Posterior cingulate gyrus (tissue), 11 donors: ENCODE measurements around the gene PCYT2.

Experiments used
- DNase-seq, 10 donors: peaks; one replicate each; pipeline versions ENCODE4 v3.0.0 to v3.0.0-alpha.2; 2020 to 2021; ENCODE audit warnings: mixed read lengths in 3 of 10
- intact Hi-C: fragments of 100-400 bp; cut with DNase I; formaldehyde crosslinking; loops from one replicate; pipeline ENCODE4 v1.15.1; 2023

The PCYT2 gene

DNA sequence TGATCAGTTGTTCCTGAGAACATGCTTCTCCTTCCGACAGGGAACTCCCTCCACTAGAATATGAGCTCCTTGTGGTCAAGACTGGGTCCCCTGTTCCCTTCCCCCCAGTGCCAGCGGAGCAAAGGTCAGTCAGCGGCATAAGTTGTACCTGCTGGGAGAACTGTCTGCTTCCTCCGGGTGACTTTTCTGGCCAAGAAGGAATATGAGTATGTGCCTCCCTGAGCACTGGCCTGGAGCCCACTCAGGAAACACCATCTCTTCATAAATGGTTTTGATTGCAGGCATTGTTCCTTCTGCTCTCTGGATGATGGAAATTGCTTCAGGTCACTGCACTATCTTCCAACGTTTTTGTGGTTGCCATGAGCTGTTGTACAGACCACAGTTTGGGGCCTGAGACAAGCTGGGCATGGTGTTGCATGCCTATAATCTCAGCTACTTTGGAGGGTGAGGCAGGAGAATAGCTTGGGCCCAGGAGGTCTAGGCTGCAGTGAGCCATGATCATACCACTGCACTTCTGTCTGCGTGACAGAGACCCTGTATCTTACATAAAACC, 48.0 kb downstream of the PCYT2 start:
- intact Hi-C loops: no loop called here
- DNase-seq: no peak

DNA sequence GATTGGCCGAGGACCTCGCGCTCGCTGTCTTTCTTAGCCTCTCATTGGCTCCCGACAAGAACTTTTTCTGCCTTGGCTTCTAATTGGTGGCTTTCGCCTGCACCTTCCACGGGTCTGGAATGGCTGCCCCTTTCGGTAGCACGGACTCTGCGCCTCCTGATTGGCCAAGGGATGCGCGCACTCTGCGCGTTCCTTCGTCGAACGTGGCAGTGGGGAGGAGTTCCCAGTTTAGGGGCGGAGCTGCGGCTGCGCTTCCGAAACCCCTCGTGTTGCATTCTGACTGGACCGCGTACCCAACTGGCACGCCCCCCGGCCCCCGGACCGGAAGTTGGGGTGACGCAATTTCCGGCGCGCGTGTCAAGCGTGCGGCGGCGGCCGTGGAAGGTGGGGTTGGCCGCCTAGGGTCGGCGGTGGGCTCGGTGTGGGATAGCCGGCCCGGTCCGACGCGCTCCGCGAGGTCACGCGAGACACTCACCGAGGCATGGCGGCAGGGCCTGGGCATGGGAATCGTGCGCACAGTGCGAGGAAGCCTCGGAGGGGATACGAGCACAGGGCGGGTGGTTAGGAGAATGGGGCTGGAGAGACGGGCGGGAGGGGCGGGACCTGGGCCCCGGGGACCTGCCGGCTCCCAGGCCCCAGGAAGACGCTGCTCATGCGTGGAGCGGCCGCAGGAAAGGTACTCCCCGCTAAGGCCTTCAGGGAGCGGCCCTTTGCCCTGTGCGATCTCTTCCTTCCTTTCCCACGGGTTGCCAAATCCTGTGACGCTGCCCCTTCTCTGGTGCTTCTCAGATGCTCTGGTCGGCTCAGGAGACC, 50.2 kb downstream of the PCYT2 start:
- intact Hi-C loops: loop anchor here (1.0 kb wide), 1 partner anchor 28 kb away; the partner anchor contains the start of gene MCRIP1
- DNase-seq: peak; percentile 99 to 100 (median 100)

DNA sequence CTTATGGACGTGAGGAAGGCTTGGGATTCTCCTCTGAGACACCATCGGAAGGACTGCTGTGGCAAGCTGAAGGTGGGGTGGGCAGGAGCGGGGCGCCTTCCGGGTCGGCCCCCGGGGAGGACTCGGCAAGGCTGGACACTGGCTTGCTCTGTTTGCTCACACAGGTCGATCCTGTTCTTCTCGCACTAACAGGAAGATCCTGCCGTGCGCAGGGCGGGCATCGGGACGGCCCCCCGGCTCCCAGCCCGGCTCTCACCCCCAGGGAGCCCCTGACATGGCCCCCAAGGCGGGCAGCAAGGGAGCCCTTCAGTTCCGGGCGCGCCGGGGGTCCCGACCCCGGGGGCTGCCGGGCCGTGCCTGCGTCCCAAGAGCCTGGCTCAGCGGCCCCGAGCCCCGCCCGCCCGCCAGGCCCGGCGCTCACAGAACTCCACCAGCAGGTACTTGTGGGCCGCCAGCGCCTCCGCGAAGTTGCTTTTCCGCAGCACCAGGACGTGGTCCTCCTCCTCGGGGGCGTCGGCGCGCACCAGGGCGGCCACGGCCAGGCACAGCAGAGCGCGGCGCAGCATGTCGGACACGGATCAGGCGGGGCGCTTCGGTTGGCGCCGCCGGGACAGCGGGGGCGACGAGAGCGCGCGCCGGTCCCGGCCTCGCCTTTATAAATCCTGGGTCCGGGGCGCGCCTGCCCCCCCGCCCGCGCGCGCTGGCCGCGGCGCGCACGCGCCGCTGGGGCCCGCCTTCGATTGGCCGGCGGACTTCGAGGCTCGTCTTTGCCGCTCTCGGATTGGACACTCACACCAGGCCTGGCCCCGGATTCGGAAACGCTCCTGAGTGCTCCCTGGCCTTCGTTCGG, 51.1 kb downstream of the PCYT2 start, which contains the start of gene P4HB:
Gene P4HB (minus strand): TSS at position 630 of the 850 bp plus-strand sequence. CDS start 64 bp downstream, at position 566.
- peak in 2 of 10 donors; percentile 80 to 82 for DNase-seq
- intact Hi-C loops: loop anchor here (1.0 kb wide), 1 partner anchor 27 kb away; the partner anchor contains the start of gene MCRIP1

- no peak for DNase-seq
- intact Hi-C loops: no loop called here
These were observed 52.0 kb downstream of the PCYT2 start for GRCh38 chr17:81858967-81859905.

DNA sequence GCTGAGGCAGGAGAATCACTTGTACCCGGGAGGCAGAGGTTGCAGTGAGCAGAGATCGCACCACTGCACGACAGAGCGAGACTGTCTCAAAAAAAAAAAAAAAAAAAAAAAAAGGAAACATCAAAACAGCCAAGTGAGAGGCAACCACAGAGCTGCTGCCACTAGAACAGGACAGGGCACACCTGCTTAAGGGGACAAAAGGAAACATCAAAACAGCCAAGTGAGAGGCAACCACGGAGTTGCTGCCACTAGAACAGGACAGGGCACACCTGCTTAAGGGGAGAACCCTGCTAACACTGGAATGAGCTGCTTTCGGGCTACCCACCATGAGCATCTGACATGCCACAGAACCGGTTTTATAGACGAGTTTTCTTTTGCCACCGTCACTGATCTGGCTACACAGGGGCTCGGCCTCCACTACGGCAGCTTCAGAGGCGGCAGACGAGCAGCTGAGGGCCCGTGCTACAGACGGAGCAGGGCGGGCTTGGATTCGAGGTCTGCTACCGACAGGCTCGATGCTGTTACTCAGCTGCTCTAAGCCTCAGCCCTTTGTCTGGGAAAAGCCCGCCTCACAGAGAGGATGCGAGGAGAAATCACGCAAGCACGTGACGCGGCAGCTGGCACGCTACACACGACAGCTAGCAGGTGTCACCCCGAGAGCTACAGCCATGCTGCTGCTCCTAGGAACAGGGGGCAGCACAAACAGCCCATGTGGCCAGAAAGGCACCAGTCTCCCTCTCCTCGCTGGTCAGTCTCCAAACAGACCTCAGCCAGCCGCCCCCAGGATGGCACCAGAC, 52.8 kb downstream of the PCYT2 start:
- no peak for DNase-seq
- intact Hi-C loops: no loop called here

- no peak for DNase-seq
- intact Hi-C loops: no loop called here
These were observed 56.0 kb downstream of the PCYT2 start for GRCh38 chr17:81854974-81855774.

DNA sequence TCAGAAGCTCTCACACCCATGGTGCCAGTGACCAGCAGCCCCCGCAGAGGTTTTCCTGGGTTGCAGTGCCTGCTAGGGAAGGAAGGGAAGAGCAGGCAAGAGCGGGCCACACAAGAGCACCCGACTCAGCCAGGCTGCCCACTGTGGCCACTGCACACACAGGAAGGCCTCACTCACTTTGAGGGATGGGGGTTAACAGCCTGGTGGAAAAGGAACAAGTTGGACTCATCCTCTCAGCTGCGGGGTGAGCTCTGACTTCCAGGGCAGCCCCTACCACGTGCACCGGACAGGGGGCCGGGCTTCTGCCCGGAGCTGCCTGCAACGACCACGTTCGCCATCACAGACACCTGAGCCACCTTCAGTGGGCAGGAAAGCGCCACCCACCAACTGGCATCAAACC, 59.0 kb downstream of the PCYT2 start:
- no peak for DNase-seq
- intact Hi-C loops: no loop called here

- DNase-seq: no peak
- intact Hi-C loops: no loop called here
These were observed 59.8 kb downstream of the PCYT2 start for GRCh38 chr17:81851423-81851822.
